HG02642 (cell line): ENCODE measurements around the gene NCL.
"Not testable (repeated sequence)": the region's sequence is repeated elsewhere in the genome, so short reads cannot be mapped to it uniquely, and the experiment has no call there.

ENCODE experiments used
- ATAC-seq: cut with Tn5 transposase; IDR thresholded peaks from one replicate; pipeline ENCODE4 v1.9.1; 2021; ENCODE audit warnings: mild to moderate bottlenecking; ENCODE audit not compliant: unreplicated experiment, poor library complexity

The NCL gene

GRCh38 chr2:231469583-231469950, 5.3 kb upstream of the NCL start:
- ATAC-seq: no peak

DNA sequence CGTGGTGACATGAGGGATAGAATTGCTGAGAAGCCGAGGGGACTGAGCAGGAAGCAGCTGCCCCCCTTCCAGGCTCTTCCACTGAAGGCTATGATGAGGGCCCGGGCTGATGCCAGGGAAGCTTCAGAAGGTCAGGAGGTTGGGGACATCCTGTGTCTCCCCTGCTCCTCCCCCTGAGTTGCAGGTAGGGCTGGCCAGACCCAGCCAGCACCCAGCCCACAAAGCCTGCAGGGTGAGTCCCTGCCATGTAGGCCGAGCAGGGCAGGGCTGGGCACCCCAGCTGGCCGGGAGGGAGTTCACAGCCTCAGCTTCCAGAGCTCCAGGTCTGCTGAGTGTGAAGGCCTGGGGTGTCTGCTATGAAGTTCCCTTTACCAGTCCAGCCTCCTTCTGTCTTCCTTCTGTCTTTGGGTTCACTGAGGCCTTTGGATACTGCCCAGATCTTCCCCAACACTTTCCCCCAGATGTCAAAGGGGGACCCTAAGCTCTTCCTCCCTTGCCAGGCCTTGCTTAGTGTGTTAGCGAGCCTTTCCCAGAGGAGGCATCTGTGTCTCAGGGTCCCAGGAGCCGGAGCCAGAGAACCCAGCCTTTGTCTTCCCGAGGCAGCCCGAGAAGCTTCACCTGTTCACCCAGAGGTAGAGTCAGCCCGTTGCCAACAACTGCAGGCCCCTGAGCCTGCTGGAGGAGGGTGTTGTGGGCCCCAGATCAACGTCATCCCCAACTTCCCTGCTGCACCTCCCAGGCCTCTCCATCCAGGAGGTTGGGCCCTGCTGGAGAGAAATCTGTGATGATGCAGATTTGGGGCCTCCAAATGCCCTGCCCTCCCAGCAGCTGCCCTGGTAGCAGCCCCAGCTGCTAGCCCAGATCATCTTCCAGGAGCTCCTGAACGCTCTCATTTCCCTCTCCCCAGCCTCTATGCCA, 3.6 kb upstream of the NCL start:
- no peak for ATAC-seq

GRCh38 chr2:231467016-231467545, 2.8 kb upstream of the NCL start:
- no peak for ATAC-seq

GRCh38 chr2:231464576-231465540, 574 bp upstream of the NCL start:
- ATAC-seq: no peak

GRCh38 chr2:231462729-231463465, 1.4 kb downstream of the NCL start:
- no peak for ATAC-seq

DNA sequence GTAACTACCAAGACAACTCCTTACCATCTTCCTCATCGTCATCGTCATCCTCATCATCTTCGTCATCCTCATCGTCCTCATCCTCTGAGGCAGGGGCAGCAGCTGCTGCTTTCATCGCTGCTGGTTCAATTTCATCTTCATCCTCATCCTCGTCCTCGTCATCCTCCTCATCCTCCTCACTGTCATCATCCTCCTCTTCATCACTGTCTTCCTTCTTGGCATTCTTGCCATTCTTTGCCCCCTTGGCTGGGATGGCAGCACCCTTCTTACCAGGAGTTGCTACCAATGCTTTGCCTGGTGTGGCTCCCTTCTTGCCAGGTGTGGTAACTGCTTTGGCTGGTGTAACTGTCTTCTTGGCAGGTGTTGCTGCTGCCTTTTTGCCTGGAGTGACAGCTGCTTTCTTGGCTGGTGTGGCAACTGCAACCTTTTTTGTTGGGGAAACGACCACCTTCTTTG, 2.7 kb downstream of the NCL start:
- ATAC-seq: no peak

DNA sequence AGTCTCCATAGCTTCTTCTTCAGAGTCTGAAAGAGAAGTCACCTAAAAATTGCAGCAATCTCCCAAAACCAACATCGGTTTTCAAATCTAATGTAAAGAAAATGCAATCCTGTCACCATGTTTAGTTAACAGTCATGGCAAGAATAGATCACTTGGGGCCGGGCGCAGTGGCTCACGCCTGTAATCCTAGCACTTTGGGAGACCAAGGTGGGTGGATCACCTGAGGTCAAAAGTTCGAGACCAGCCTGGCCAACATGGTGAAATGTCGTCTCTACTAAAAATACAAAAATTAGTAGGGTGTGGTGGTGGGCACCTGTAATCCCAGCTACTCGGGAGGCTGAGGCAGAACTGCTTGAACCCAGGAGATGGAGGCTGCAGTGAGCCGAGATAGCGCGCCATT, 3.4 kb downstream of the NCL start:
- not testable (repeated sequence) for ATAC-seq

DNA sequence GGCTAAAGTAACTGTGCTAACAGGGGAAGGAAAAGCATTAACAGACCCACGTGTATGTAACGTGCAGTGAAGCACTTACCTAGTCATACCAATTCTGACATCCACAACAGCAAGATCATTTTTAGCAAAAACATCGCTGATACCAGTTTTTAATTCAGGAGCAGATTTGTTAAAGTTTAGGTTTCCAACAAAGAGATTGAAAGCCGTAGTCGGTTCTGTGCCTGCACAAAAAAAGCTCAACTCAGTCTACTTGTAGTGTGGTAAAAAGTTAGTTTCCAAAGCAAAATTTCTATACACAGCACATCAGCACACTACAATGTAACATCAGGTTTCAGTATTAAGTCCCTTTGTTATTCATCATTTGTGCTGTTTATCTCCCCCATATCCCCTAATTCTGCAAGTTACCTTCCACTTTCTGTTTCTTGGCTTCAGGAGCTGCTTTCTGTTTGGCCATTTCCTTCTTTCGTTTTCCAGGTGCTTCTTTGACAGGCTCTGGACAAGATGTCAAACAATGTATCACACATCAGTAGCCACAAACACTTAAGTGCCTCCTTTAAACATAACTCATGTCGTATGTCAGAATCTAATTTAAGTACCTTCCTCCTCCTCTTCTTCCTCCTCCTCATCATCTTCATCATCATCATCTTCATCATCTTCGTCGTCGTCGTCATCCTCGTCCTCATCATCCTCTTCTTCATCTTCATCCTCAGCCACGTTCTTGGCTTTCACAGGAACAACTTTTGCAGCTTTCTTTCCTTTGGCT, 4.0 kb downstream of the NCL start:
- no peak for ATAC-seq

DNA sequence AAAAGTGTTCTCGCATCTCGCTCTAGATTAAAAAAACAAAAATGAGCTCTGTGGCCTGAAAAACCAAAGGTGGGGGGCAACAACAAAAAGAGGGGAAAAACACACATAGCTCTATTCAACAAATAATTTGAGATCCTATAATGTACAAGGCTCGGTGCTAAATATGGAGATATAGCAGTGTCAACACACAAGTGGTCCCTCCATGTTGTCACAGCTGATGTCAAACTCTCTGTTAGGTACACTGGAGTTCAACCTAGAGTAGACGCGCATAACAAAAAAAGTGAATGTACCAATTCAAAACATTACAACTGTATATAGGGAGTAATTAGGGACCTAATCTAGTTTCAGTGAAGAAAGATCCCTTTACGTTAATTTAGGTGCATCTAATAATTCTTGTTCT, 5.9 kb downstream of the NCL start:
- ATAC-seq: no peak

- no peak for ATAC-seq
Observed at GRCh38 chr2:231457101-231457500, 7.2 kb downstream of the NCL start.

- no peak for ATAC-seq
Observed at GRCh38 chr2:231456295-231457004, 7.8 kb downstream of the NCL start.

GRCh38 chr2:231455890-231456289, 8.4 kb downstream of the NCL start:
- no peak for ATAC-seq

DNA sequence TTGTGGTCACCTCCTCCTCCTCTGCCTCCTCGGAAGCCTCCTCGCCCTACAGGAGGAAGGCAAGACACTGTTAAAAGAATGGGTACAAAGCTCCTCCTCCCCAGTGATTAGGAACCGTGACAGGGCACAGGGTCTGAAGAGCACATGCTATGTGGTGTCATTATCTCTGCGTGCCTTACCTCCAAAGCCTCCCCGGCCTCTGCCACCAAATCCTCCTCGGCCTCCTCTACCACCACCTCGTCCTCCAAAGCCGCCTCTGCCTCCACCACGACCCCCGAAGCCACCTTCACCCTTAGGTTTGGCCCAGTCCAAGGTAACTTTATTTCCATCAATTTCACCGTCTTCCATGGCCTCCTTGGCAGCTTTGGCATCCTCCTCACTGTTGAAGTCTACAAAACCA, 9.1 kb downstream of the NCL start:
- no peak for ATAC-seq

DNA sequence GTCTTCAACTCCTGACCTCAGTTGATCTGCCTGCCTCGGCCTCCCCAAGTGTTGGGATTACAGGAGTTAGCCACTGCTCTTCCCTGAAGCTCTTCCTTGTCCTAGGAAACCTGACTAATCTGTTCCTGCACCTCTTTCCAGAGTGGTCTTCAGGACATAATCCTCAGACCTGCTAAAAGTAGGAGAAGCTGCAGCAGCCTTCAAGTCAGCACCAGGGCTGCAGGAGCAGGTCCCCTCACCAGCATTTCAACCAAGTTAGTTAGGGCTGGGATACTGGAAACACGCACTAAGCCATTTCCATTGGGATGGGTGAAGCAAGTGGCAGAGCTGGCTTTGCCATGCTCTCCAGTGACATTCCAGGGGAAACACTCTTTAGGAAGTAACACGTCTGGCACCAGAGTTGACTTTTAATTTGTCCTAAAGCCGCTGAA, 9.9 kb downstream of the NCL start:
- no peak for ATAC-seq

- no peak for ATAC-seq
Observed at GRCh38 chr2:231452799-231453508, 11.3 kb downstream of the NCL start.

- ATAC-seq: no peak
Observed at GRCh38 chr2:231450548-231450989, 13.7 kb downstream of the NCL start.

GRCh38 chr2:231449503-231450054, 14.7 kb downstream of the NCL start:
- ATAC-seq: no peak

GRCh38 chr2:231436957-231437356, 27.3 kb downstream of the NCL start:
- ATAC-seq: no peak
